Inflammatory macrophage (primary cell): ENCODE data around the gene SPAG4.

ENCODE experiments used
- DNase-seq, 2 donors: peaks; one replicate each; pipeline ENCODE4 v3.0.0-alpha.2; 2020 to 2022

The SPAG4 gene

GRCh38 chr20:35625584-35626385 lies 10.2 kb downstream of the SPAG4 start:
- DNase-seq, result no peak

- no peak for DNase-seq
Observed at GRCh38 chr20:35626386-35627001, 10.9 kb downstream of the SPAG4 start.

GRCh38 chr20:35627121-35627520 lies 11.5 kb downstream of the SPAG4 start:
- DNase-seq, result no peak

- peak; percentile 43 to 65 for DNase-seq
Observed at GRCh38 chr20:35629427-35630145, 14.0 kb downstream of the SPAG4 start.

GRCh38 chr20:35630636-35631035 lies 15.0 kb downstream of the SPAG4 start:
- DNase-seq, result no peak

DNA sequence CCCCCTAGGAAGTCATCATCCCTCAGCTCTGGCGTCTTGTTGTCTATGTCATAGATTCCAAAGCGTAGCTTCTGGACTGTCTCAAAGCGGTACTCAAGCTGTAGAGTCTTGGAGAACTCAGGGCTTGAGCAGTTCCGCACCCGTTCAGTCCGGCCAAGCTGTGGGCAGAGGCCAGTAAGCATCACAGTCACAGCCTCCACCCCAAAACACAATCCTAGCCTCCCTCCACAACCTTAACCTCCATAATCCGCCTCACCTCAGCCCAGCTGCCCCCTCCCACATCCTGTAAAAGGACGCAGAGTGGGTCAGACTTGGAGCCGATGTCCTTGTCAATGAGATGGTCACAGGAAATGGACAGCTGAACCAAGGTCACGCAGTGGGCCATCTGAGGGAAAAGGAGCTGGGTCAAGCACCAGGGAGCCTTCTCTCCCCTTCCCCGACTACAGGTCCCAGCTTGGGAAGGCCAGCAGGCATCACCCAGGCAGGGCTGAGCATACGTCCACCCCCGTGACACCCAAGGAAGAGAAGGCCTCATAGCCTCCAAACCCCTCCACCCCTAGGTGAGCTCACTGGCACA lies 17.0 kb downstream of the SPAG4 start:
- DNase-seq, result no peak

DNA sequence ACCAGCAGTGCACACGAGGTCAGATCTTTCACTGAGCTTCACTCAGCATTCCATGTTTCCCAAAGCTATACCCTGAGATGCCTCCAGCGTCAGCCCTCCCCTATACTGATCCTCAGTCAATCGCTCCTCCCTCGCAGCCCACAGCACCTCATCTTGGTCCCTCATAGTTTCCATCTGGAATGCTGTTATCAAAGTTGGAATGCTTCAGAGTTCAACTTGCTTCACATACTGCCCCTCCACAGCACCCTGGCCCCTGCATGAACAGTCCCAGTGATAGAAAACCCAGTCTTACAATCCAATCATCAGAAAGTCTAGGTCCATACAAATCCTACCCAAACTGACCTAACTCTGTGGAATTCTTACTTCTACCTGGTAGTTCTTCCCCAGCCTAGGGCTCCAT lies 20.0 kb downstream of the SPAG4 start:
- DNase-seq, result no peak

- DNase-seq, result no peak
Observed at GRCh38 chr20:35636095-35636494, 20.5 kb downstream of the SPAG4 start.

- no peak for DNase-seq
Observed at GRCh38 chr20:35637276-35637675, 21.6 kb downstream of the SPAG4 start.

- DNase-seq, result no peak
Observed at GRCh38 chr20:35638751-35639150, 23.1 kb downstream of the SPAG4 start.

GRCh38 chr20:35640724-35641123 lies 25.1 kb downstream of the SPAG4 start:
- no peak for DNase-seq

- DNase-seq, result no peak
Observed at GRCh38 chr20:35641743-35642142, 26.1 kb downstream of the SPAG4 start.

DNA sequence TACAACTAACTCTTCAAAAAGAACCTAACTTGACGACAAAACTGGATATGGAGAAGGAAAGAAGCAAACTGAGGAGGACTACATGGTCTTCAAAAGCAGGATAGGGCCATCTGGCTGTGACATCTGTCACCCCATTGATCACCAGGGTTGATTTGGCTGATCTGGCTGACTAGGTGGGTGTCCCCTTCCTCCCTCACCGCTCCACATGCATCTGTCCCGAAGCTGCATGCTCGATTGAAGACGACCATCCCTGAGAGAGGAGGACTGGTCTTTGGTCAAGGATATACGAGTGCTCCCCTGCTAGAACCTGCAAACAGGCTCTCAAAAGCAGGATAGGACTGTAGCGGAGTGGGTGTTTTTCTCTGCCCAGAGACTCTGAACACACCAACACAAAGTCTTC lies 27.4 kb downstream of the SPAG4 start:
- DNase-seq, result no peak

GRCh38 chr20:35644806-35645205 lies 29.2 kb downstream of the SPAG4 start:
- DNase-seq, result no peak

- DNase-seq, result no peak
Observed at GRCh38 chr20:35648836-35649235, 33.2 kb downstream of the SPAG4 start.

GRCh38 chr20:35650632-35651031 lies 35.0 kb downstream of the SPAG4 start:
- no peak for DNase-seq

DNA sequence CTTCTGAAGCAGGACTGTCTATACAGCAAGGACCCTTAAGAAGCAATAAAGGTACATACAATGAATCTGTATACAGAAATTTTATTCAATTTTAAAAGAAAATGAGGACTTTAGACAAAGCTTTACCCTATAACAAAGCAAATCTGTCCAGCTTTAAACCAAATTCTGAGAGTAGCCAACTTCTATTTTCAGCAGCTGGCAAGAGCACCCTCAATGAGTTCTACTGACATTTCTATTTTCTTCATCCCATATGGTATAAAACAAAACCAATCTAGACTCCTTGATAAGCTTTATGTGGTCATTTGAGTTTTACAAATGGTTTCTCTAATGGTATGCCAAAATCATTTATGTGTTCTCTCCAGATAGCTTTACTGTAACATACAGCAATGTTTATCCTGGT lies 36.3 kb downstream of the SPAG4 start:
- DNase-seq, result no peak

- DNase-seq, result no peak
Observed at GRCh38 chr20:35652641-35653429, 37.2 kb downstream of the SPAG4 start.

GRCh38 chr20:35653430-35653734 lies 37.8 kb downstream of the SPAG4 start:
- DNase-seq, result no peak

- DNase-seq, result no peak
Observed at GRCh38 chr20:35653893-35654292, 38.3 kb downstream of the SPAG4 start.

GRCh38 chr20:35654415-35654814 lies 38.8 kb downstream of the SPAG4 start:
- DNase-seq, result no peak

DNA sequence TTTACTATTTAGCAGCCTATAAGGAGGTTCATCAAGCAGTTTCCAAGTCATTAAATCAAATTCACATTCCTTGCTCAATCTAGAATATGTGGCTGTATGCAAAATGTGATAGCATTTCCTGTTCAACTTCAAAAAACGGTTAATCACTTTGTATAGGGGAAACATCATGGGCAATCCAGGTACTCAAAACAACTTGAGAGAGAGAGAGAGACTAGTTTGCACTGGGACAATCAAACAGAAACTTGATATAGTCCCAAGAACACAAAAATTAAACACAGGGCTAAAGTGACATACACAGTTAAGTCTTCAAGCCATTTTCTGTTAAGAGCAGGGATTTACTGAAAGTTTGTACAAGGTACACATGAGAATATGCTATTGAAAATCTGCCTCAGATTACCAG lies 41.6 kb downstream of the SPAG4 start:
- no peak for DNase-seq
